ENCODE results near the gene SIK2. TPM values are rescaled to one million over a fixed set of nuclear protein-coding genes. Genes with fewer than 3 reads are reported as not detected.

Gene SIK2
- total RNA-seq, 1 experiment from 2014 or later: 13.0 TPM

GRCh38 chr11:111698852-111699559 is 96.8 kb downstream of the SIK2 start:
- RAD21 ChIA-PET (ENCODE audit: low non-redundant PET in 1 of 2, low total read pairs in 2 of 2, uncharacterized antibody in 2 of 2, unreplicated experiment in 2 of 2): no interaction called here
- POLR2A ChIA-PET: no interaction called here

More at GRCh38 chr11:111698852-111699559, 96.8 kb downstream of the SIK2 start:
- no peak for TF ChIP-seq ELF1 (IDR thresholded peaks at IDR 0.05; ENCODE audit: borderline replicate concordance, low read depth)
- no peak for TF ChIP-seq ATF3 (IDR thresholded peaks at IDR 0.05)
- no peak for TF ChIP-seq FOSL1 (IDR thresholded peaks at IDR 0.05; ENCODE audit: low read depth)
- no peak for TF ChIP-seq CBX3 (IDR thresholded peaks at IDR 0.05; ENCODE audit: low read depth)
- TF ChIP-seq SIN3A (IDR thresholded peaks at IDR 0.05; ENCODE audit: low read depth): no peak
- no peak for TF ChIP-seq ZNF274 (IDR thresholded peaks at IDR 0.05; ENCODE audit: low read depth, low read length)
- no peak for TF ChIP-seq JUND (IDR thresholded peaks at IDR 0.05)
- no peak for TF ChIP-seq SRF (IDR thresholded peaks at IDR 0.05; ENCODE audit: low read depth)
- no peak for TF ChIP-seq YY1 (IDR thresholded peaks at IDR 0.05; ENCODE audit: extremely low read depth, insufficient replicate concordance, low read depth, low read length)
- TF ChIP-seq MAX (IDR thresholded peaks at IDR 0.05): no peak
- TF ChIP-seq POLR2AphosphoS5 (IDR thresholded peaks at IDR 0.05; ENCODE audit: low read depth, low read length): no peak
- TF ChIP-seq CEBPB (IDR thresholded peaks at IDR 0.05; ENCODE audit: low read depth): no peak
- TF ChIP-seq EZH2phosphoT487 (IDR thresholded peaks at IDR 0.05; ENCODE audit: borderline replicate concordance): no peak
- TF ChIP-seq RAD21 (IDR thresholded peaks at IDR 0.05; ENCODE audit: low read depth): no peak
- no peak for TF ChIP-seq EGR1 (IDR thresholded peaks at IDR 0.05; ENCODE audit: low read depth)
- no peak for TF ChIP-seq REST (IDR thresholded peaks at IDR 0.05; ENCODE audit: low read depth)
- TF ChIP-seq TCF7L2 (IDR thresholded peaks at IDR 0.05; ENCODE audit: borderline replicate concordance, extremely low read depth, insufficient read depth, insufficient read length): no peak
- TF ChIP-seq CTCF (IDR thresholded peaks at IDR 0.05 in 2 of 3, conservative IDR thresholded peaks at IDR 0.05 in 1 of 3; ENCODE audit: borderline replicate concordance in 1 of 3, insufficient read depth in 1 of 3, low read depth in 2 of 3, low read length in 2 of 3): no peak
- no peak for TF ChIP-seq SP1 (IDR thresholded peaks at IDR 0.05; ENCODE audit: low read depth)
- no peak for TF ChIP-seq POLR2A (IDR thresholded peaks at IDR 0.05; ENCODE audit: borderline replicate concordance, extremely low read depth, insufficient read depth, insufficient read length)
- BruUV-seq (replicated peaks): no TSS peak
- H3K4me3 ChIP-seq (replicated peaks in 1 of 2; ENCODE audit: low read depth in 1 of 2, low read length in 2 of 2): no peak overlapping the region
- no peaks in the 10 kb centered on the region for H3K9me3 ChIP-seq (ENCODE audit: control insufficient read depth in 1 of 2, insufficient read depth in 1 of 2, low read depth in 1 of 2, low read length in 2 of 2)
- DNase-seq (ENCODE audit: low read depth, low spot score) (no peak), ATAC-seq (no peak)
- no peaks in the 10 kb centered on the region for H3K9me2 ChIP-seq (ENCODE audit: insufficient read depth)
- H2AFZ ChIP-seq (ENCODE audit: low read depth, low read length, poor library complexity, severe bottlenecking): no peak overlapping the region
- H4K20me1 ChIP-seq (ENCODE audit: insufficient read depth): no peaks in the 10 kb centered on the region
- intact Hi-C loops (cut with micrococcal nuclease): no loop called here
- no peaks in the 10 kb centered on the region for H3K27me3 ChIP-seq (ENCODE audit: insufficient read depth, low read length)
- no peaks in the 10 kb centered on the region for H3K79me2 ChIP-seq (ENCODE audit: insufficient read depth, low read length)
- no peak overlapping the region for H3K27ac ChIP-seq (ENCODE audit: low read depth, low read length)
- no peak overlapping the region for H3K9ac ChIP-seq (ENCODE audit: low read length)
- no peaks in the 10 kb centered on the region for H3K4me1 ChIP-seq (ENCODE audit: control insufficient read depth in 1 of 2, insufficient read depth in 2 of 2, low read length in 2 of 2)
- CTCF ChIA-PET: no interaction called here
- no peak overlapping the region for H3K4me2 ChIP-seq (ENCODE audit: low read length)
- no peaks in the 10 kb centered on the region for H3K36me3 ChIP-seq (ENCODE audit: control insufficient read depth in 1 of 2, insufficient read depth in 2 of 2, low read length in 2 of 2)

Measured in HCT116 (cell line).